NT2/D1 (cell line): Measurements from ENCODE around the gene LTBP1.

Source experiments
- DNase-seq: peaks from one replicate; pipeline ENCODE4 v3.0.0-alpha.2; 2011; ENCODE audit warnings: low read depth, low spot score
- H3K27me3 ChIP-seq: 2 replicates; pipeline ENCODE4 v1.6.0; 2011; ENCODE audit warnings: mild to moderate bottlenecking; ENCODE audit not compliant: insufficient read length, insufficient read depth
- H3K36me3 ChIP-seq: 2 replicates; pipeline ENCODE4 v1.6.1; 2011; ENCODE audit warnings: mild to moderate bottlenecking, low read length, mixed read lengths; ENCODE audit not compliant: insufficient read depth, insufficient read length
- H3K4me1 ChIP-seq: 2 replicates; pipeline ENCODE4 v1.5.1; 2011; ENCODE audit not compliant: insufficient read depth, insufficient read length
- H3K4me3 ChIP-seq: 2 replicates; pipeline ENCODE4 v1.5.1; 2011; ENCODE audit warnings: low read depth; ENCODE audit not compliant: insufficient read length
- H3K9ac ChIP-seq: 2 replicates; pipeline ENCODE4 v1.6.0; 2011; ENCODE audit warnings: low read depth; ENCODE audit not compliant: insufficient read length
- H3K9me3 ChIP-seq: 2 replicates; pipeline ENCODE4 v1.5.1; 2011; ENCODE audit warnings: mild to moderate bottlenecking, low read length; ENCODE audit not compliant: insufficient read depth
- SUZ12 ChIP-seq: IDR thresholded peaks from 2 replicates; pipeline ENCODE4 v1.6.1; 2011; ENCODE audit not compliant: insufficient read length, insufficient read depth; ENCODE audit errors: extremely low read depth
- YY1 ChIP-seq: IDR thresholded peaks from 2 replicates; pipeline ENCODE4 v1.6.1; 2011; ENCODE audit not compliant: insufficient read length, insufficient read depth
- ZNF274 ChIP-seq: IDR thresholded peaks from 2 replicates; pipeline ENCODE4 v1.6.1; 2011; ENCODE audit warnings: mild to moderate bottlenecking, low read depth, low read length

Gene LTBP1

DNA sequence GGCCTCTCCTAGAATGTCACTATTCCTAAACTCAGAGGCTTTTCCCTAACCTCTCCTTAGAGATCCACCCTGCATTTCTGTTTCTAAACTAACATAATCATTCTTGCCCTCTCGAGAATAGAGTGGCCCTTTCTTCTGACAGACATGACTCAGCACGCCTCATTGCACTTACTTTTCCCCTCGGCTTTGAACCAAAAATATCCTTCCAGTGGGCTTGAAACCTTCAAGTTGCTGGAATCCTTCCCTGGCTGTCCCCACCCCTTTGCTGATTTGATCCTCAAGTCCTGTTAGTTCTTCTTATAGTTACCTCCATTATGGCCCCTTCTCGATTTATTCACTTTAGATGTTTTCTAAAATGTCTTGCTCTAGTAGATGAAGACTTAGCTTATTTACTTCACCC, 158.0 kb downstream of the LTBP1 start:
- no peak for DNase-seq
- Histone ChIP-seq H3K36me3 (no peaks in the 10 kb centered on the region), H3K9ac (no peak overlapping the region), H3K27me3 (no peaks in the 10 kb centered on the region), H3K9me3 (no peaks in the 10 kb centered on the region), H3K4me3 (no peak overlapping the region), H3K4me1 (no peaks in the 10 kb centered on the region)
- TF ChIP-seq SUZ12 = no peak
- TF ChIP-seq ZNF274 = no peak
- no peak for TF ChIP-seq YY1

- H3K4me1 ChIP-seq = no peaks in the 10 kb centered on the region
- TF ChIP-seq YY1 (no peak), ZNF274 (no peak), SUZ12 (no peak)
- no peak overlapping the region for H3K9ac ChIP-seq
- H3K4me3 ChIP-seq = no peak overlapping the region
- H3K9me3 ChIP-seq = no peaks in the 10 kb centered on the region
- H3K36me3 ChIP-seq = peaks cover 2% of the 10 kb centered on the region
- no peaks in the 10 kb centered on the region for H3K27me3 ChIP-seq
- DNase-seq = no peak
Measured at GRCh38 chr2:33106115-33106514, 159.4 kb downstream of the LTBP1 start.

DNA sequence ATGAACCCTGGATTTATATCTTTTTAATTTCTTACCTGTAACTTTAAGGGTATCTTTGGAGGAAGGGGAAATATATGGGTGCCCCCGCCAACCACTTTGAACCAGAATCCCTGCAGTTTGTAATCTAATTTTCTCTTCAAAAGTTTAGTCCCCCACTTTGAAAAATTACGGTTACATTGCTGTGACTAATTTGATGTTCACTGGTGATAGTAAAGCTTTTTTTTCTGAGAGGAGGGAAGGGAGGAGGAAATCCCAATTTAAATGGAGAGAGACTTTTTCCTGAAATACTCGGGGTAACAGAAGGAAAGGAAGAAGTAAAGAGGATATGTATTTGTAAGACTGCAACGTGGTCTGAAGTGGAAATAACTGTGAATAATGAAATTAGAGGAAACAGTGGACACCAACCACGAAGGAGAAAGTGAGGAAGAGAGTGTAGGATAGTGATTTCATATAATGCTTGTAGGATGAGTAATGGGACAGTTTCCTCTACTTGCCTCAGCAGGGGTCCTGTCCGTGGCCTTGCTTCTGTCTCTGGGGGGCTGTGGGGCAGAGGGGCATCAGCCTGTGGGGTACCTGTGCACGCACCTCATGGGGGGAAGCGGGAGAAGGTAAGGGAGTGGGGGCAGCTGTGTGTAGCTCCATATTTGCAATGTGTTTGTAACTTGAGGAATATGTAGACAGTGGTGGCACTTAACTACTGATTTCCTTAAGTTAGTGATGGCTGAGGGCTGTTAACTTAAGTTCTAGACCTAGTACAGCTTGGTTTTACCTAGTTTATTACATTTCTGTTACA, 161.1 kb downstream of the LTBP1 start:
- Histone ChIP-seq H3K9ac (no peak overlapping the region), H3K4me1 (no peaks in the 10 kb centered on the region), H3K27me3 (no peaks in the 10 kb centered on the region), H3K4me3 (no peak overlapping the region), H3K9me3 (no peaks in the 10 kb centered on the region), H3K36me3 (peaks cover 5% of the 10 kb centered on the region)
- TF ChIP-seq YY1 (no peak), SUZ12 (no peak), ZNF274 (no peak)
- no peak for DNase-seq

DNA sequence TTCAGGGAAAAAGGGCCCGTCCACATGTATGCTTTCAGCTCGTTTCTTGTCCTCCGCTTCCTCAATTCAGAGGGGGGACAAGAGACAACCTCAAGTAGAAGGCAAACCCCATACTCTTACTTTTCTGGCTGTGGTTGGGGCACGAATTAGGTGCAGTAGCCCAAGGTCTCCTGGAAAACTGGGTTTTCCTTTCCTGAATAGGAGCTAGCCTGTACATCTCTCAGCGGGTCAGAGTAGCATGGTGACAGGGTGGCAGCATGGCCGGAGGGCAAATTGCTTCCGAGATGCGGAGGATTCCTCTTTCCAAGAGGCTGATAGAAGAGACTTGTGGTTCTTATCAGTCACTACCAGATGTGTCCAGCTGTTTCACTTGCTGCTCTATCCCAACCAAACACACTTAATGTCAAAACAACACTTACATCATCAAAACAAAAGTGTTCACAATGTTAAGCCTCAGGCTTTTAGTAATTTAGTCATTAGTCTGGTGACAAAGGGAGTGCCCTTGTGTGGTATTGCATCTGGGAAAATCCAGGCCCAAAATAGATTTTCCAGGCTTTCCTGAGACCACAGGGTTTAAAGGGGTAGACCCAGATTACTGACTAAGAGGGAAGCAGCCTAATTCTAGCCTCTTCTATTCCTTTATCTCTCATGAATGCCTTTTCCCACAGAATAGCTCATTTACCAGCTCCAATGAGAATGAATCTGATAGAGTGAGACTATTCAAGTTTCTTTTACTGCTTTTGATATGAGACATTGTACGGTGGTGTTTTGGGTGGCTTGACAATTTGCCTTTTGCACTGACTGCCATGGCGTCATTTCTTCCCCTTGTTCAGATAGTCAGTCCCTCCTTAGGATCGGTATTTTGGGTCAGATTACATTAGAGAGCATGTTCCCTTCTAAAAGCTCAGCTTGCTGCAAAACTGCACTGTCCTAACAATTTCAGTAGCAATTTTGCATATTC, 162.0 kb downstream of the LTBP1 start:
- Histone ChIP-seq H3K36me3 (peaks cover 5% of the 10 kb centered on the region), H3K4me1 (no peaks in the 10 kb centered on the region), H3K4me3 (no peak overlapping the region), H3K9ac (no peak overlapping the region), H3K27me3 (no peaks in the 10 kb centered on the region), H3K9me3 (no peaks in the 10 kb centered on the region)
- TF ChIP-seq SUZ12 (no peak), ZNF274 (no peak), YY1 (no peak)
- DNase-seq = no peak

GRCh38 chr2:33110461-33110860, 163.7 kb downstream of the LTBP1 start:
- H3K9me3 ChIP-seq = no peaks in the 10 kb centered on the region
- H3K36me3 ChIP-seq = peaks cover 5% of the 10 kb centered on the region
- no peak for DNase-seq
- no peaks in the 10 kb centered on the region for H3K27me3 ChIP-seq
- H3K9ac ChIP-seq = no peak overlapping the region
- H3K4me3 ChIP-seq = no peak overlapping the region
- TF ChIP-seq YY1 (no peak), SUZ12 (no peak), ZNF274 (no peak)
- no peaks in the 10 kb centered on the region for H3K4me1 ChIP-seq

GRCh38 chr2:33111002-33111446, 164.3 kb downstream of the LTBP1 start:
- no peak overlapping the region for H3K4me3 ChIP-seq
- no peaks in the 10 kb centered on the region for H3K9me3 ChIP-seq
- H3K27me3 ChIP-seq = no peaks in the 10 kb centered on the region
- TF ChIP-seq SUZ12 (no peak), ZNF274 (no peak), YY1 (no peak)
- H3K36me3 ChIP-seq = peaks cover 5% of the 10 kb centered on the region
- no peaks in the 10 kb centered on the region for H3K4me1 ChIP-seq
- DNase-seq = no peak
- H3K9ac ChIP-seq = no peak overlapping the region

GRCh38 chr2:33115196-33115595, 168.4 kb downstream of the LTBP1 start:
- no peak for DNase-seq
- no peaks in the 10 kb centered on the region for H3K9me3 ChIP-seq

More at GRCh38 chr2:33115196-33115595, 168.4 kb downstream of the LTBP1 start:
- no peak for TF ChIP-seq ZNF274
- no peak for TF ChIP-seq YY1
- no peak for TF ChIP-seq SUZ12
- H3K9ac ChIP-seq = no peak overlapping the region
- H3K4me3 ChIP-seq = no peak overlapping the region
- no peaks in the 10 kb centered on the region for H3K27me3 ChIP-seq
- peaks cover 5% of the 10 kb centered on the region for H3K36me3 ChIP-seq
- no peaks in the 10 kb centered on the region for H3K4me1 ChIP-seq
